ENCODE measurements around the gene FRMPD1.

- TF ChIP-seq EZH2 (IDR thresholded peaks at IDR 0.05; ENCODE audit: insufficient read depth, poor library complexity, severe bottlenecking) = no peak
- no peak for TF ChIP-seq EZH2phosphoT487 (IDR thresholded peaks at IDR 0.05; ENCODE audit: insufficient read depth, low read depth)
Observed at GRCh38 chr9:37609735-37610397, 40.9 kb upstream of the FRMPD1 start.
